Stromal cell of bone marrow (primary cell): ENCODE results near the gene ZNF609.

Experiments used
- DNase-seq: peaks from one replicate; pipeline ENCODE4 v3.0.0-alpha.2; 2012; ENCODE audit warnings: low read depth

The ZNF609 gene

DNA sequence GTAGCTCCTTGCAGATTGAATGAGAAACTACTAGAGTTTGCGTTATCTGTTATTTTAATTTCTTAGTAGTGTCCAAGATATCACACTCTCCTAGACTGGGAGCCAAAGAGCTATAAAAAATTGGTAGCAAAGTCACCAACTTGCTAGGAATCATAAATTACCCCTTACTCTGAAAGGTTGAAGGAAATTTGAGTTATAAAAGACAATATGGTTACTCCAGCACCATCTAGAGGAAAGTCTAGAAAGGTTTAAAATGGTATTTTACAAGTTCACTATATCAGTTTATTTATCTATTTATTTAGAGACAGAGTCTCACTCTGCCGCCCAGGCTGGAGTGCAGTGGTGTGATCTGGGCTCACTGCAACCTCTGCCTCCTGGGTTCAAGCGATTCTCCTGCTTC lies 193.4 kb downstream of the ZNF609 start:
- peak; percentile 6 for DNase-seq

GRCh38 chr15:64656508-64656907 lies 196.1 kb downstream of the ZNF609 start:
- DNase-seq: no peak

- no peak for DNase-seq
Observed at GRCh38 chr15:64665179-64665578, 204.8 kb downstream of the ZNF609 start.

GRCh38 chr15:64667736-64668161 lies 207.4 kb downstream of the ZNF609 start:
- DNase-seq: peak; percentile 3

GRCh38 chr15:64673866-64674265 lies 213.5 kb downstream of the ZNF609 start:
- DNase-seq: no peak

- no peak for DNase-seq
Observed at GRCh38 chr15:64678126-64678819, 217.9 kb downstream of the ZNF609 start.

- no peak for DNase-seq
Observed at GRCh38 chr15:64680097-64680496, 219.7 kb downstream of the ZNF609 start.

DNA sequence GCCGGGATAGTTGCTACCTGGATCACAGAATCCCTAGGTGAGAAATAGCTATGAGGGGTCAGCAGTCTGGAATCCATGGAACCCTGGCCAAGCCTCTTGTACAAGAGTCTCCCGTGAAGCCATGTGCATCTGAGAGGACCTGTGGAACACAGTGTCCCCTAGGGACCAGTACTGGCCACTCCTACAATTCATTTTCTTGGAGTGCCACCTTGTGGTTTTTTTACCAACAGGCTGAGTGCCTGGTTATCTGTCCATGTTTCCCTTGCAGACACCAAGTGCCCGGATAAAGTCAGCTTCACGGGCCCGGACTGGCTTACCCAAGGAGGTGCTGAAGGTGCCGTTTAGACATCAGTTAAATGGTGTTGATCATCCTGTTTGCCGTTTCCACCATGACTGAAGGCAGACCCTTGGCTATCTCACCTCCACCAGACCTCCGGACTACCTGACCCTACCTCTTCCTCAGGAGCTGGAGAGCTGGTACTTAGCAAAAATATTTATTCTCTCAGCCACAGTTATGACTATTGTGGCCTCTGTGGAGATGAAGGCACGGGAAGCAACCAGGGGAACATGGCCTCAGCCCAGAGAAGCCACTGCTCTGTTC lies 221.1 kb downstream of the ZNF609 start:
- DNase-seq: no peak

DNA sequence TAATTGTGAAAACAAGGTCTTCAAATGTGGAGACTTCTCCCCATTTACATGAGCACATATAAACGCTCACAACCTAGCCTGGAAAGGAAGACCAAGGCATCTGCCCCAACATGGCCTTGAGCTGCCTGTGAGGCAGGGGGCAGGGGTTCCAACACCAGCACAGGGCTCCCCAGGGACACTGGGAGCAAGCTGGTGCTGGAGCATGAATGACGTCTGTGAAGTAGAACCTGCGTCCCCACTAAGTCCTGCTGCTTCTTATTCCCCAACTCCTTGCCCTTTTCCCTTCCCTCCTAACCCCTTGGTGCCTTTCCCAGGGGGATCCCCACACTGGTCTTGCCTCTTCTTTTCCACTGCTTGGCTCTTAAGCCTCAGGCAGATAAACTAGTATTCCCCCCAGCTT lies 221.9 kb downstream of the ZNF609 start:
- no peak for DNase-seq

- DNase-seq: no peak
Observed at GRCh38 chr15:64683378-64683777, 223.0 kb downstream of the ZNF609 start.

GRCh38 chr15:64685230-64685888 lies 225.0 kb downstream of the ZNF609 start:
- DNase-seq: no peak

GRCh38 chr15:64686130-64686735 lies 225.9 kb downstream of the ZNF609 start:
- peak; percentile 42 for DNase-seq

DNA sequence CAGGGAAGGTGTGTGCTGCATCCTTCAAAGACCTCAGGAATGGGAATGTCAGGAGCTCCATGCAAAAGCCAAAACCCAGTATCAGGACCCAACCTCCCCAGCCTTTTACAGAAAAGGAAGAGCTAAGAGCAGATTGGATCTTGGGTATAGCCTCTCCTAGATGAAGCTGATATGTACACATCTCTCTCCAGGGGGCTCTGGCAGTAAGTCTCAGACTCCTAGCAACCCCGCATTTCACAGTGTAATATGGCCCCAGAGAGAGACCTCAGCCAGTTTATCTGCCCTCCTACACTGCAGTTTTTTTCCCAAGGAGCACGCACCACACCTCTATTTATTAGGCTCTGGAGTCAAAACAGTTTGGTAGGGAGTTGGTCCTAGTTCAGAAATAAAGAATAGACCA lies 226.8 kb downstream of the ZNF609 start:
- no peak for DNase-seq

- DNase-seq: no peak
Observed at GRCh38 chr15:64687688-64688087, 227.3 kb downstream of the ZNF609 start.

DNA sequence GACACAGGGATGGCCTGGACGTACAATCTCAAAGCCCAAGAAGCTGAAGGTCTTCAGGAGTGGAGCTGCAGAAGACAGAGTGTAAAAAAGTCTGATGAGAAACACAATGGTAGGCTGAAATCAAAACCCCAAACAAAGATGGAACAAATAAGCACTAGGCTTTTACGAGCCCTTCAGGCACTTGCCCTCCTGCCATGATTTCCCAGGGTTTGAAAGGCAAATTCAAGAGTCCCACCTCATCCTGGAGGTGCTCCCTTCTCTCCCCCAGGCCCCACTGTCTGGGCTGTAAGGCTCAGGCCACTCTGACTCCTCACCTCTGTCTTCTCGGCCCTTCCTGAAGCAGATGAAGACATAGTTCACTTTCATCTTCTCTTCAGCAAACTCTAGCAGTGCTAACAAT lies 228.4 kb downstream of the ZNF609 start:
- no peak for DNase-seq

GRCh38 chr15:64690008-64690407 lies 229.6 kb downstream of the ZNF609 start:
- DNase-seq: no peak

GRCh38 chr15:64690578-64691296 lies 230.4 kb downstream of the ZNF609 start:
- DNase-seq: no peak

DNA sequence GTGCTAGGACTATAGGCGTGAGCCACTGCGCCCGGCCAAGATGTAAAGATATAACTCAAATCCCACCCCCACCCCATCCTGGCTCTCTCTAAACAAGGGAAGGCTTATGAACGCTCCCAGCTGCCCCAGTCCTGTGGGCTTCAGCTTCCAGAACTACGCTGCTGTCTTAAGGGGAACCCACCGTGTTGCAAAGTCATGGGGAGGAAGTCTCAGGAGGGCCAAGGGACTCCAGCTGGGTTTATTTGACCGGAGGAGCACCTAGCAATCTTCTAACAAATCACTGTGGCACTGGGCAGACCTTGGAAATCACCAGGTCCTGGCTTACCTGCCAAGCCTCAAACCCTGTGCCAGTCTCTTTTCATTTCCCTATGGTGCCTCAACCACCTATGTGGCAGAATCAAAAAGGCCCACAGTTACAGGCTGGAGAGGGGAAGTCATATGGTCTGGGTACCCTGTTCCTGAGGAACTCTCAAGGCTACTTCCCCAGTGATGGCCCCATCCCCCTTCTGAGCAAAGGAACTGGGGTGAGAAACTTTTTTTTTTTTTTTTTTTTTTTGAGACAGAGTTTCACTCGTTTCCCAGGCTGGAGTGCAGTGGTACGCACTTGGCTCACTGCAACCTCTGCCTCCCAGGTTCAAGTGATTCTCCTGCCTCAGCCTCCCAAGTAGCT lies 231.7 kb downstream of the ZNF609 start:
- no peak for DNase-seq

GRCh38 chr15:64693134-64693533 lies 232.8 kb downstream of the ZNF609 start:
- peak; percentile 85 for DNase-seq

- no peak for DNase-seq
Observed at GRCh38 chr15:64694816-64695215, 234.4 kb downstream of the ZNF609 start.

DNA sequence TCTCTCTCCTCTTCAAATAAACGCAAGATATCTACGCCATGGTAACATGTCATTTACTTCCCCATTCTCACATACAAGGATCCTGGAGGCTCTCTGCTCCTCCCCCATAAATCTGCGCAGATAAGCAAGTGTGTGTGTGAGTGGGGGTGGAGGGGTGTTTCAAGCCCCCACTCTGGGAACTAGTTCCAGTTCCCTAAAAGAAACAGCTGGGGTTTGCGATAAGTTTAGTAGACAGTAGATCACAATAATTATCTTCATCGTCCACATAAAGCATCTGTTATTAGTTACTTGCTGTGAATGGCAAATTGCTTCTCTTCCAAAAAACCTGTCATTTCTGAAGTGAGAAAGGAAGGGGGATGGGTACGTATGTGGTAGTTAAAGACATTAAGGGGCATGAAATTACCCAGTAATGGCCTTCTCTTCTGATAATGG lies 235.2 kb downstream of the ZNF609 start:
- DNase-seq: no peak

DNA sequence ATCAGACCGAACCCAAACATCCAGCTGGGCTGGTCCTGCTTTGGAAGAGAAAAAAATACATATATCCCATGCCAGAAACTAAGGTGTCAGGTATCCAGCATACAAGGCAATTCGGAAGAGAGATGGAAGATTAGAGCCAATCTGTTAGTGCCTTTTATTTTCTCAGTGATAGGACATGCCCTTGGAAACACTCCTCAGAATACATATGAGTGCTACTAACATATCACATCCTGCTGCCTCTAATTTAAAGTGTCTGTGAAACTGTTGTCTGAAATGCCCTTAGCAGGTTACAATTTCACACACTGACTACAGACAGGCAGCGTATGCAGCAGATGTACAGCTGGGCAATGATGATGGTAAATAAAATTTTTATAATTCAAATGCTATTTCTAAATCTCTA lies 236.1 kb downstream of the ZNF609 start:
- no peak for DNase-seq
